Neural progenitor cell (in vitro differentiated cells): ENCODE data around the gene SEMA4D. TPM values are rescaled to one million over a fixed set of nuclear protein-coding genes. Genes with fewer than 3 reads are reported as not detected.

Experiments
- DNase-seq: peaks from one replicate; pipeline ENCODE4 v3.0.0-alpha.2; 2016; ENCODE audit warnings: low spot score
- H2AFZ ChIP-seq: fragments of 200-600 bp; sonication (generic); replicated peaks from 2 replicates; pipeline ENCODE4 v1.6.1; 2016; ENCODE audit warnings: antibody characterized with exemption
- H3F3A ChIP-seq: fragments of 200-600 bp; sonication (generic); 2 replicates; pipeline ENCODE4 v1.6.1; 2016; ENCODE audit warnings: antibody characterized with exemption, low read depth
- H3K27ac ChIP-seq: fragments of 200-600 bp; sonication (generic); 2 replicates; pipeline ENCODE4 v1.5.1; 2016; ENCODE audit warnings: mild to moderate bottlenecking
- H3K27me3 ChIP-seq: fragments of 200-600 bp; sonication (generic); 2 replicates; pipeline ENCODE4 v1.6.1; 2016; ENCODE audit warnings: mild to moderate bottlenecking, moderate library complexity
- H3K36me3 ChIP-seq: fragments of 200-600 bp; sonication (generic); 2 replicates; pipeline ENCODE4 v1.5.1; 2016
- H3K4me1 ChIP-seq: fragments of 200-600 bp; sonication (generic); 2 replicates; pipeline ENCODE4 v1.6.1; 2016; ENCODE audit warnings: mixed run types
- H3K4me2 ChIP-seq: fragments of 200-600 bp; sonication (generic); 2 replicates; pipeline ENCODE4 v1.6.1; 2016
- H3K4me3 ChIP-seq: fragments of 200-600 bp; sonication (generic); 2 replicates; pipeline ENCODE4 v1.5.1; 2016
- H3K79me2 ChIP-seq: fragments of 200-600 bp; sonication (generic); 2 replicates; pipeline ENCODE4 v1.6.1; 2016; ENCODE audit warnings: low read depth
- H3K9ac ChIP-seq: fragments of 200-600 bp; sonication (generic); 2 replicates; pipeline ENCODE4 v1.6.1; 2016
- H3K9me3 ChIP-seq: fragments of 200-600 bp; sonication (generic); 2 replicates; pipeline ENCODE4 v1.5.1; 2016; ENCODE audit warnings: low read depth
- H4K20me1 ChIP-seq: fragments of 200-600 bp; sonication (generic); 2 replicates; pipeline ENCODE4 v1.6.1; 2016; ENCODE audit warnings: low read depth
- H3K27ac Mint-ChIP-seq: 3 replicates; pipeline ENCODE4 v1.8.0; 2021; ENCODE audit warnings: mixed read lengths
- H3K27me3 Mint-ChIP-seq: 2 replicates; pipeline ENCODE4 v1.8.0; 2022; ENCODE audit warnings: low read depth, mild to moderate bottlenecking, inconsistent platforms, moderate library complexity, mixed read lengths; ENCODE audit not compliant: insufficient read depth
- H3K36me3 Mint-ChIP-seq: 3 replicates; pipeline ENCODE4 v1.8.0; 2021; ENCODE audit warnings: mixed read lengths
- H3K4me1 Mint-ChIP-seq: 3 replicates; pipeline ENCODE4 v1.8.0; 2021; ENCODE audit warnings: mixed read lengths
- H3K4me3 Mint-ChIP-seq: 3 replicates; pipeline ENCODE4 v1.8.0; 2021; ENCODE audit warnings: mild to moderate bottlenecking, moderate library complexity, mixed read lengths
- H3K9me3 Mint-ChIP-seq: 3 replicates; pipeline ENCODE4 v1.8.0; 2020; ENCODE audit warnings: mixed read lengths
- EZH2 ChIP-seq: fragments of 200-600 bp; sonication (generic); IDR thresholded peaks from 2 replicates; pipeline ENCODE4 v1.6.1; 2017; ENCODE audit warnings: antibody characterized with exemption, mild to moderate bottlenecking, moderate library complexity
- EZH2phosphoT487 ChIP-seq: fragments of 200-600 bp; sonication (generic); IDR thresholded peaks from 2 replicates; pipeline ENCODE4 v1.6.1; 2017; ENCODE audit warnings: antibody characterized with exemption
- total RNA-seq: library from RNA; depleted of rRNA; stranded (reverse); fragments of >200 nt; gene quantifications from 2 replicates; pipeline ENCODE4 v1.2.3, GENCODE V29; 2015; ENCODE audit warnings: low replicate concordance
- TF ChIP-seq, protein P1 (sequence below): fragments of 200-600 bp; sonication (generic); IDR thresholded peaks from 2 replicates; pipeline ENCODE4 v1.5.1; 2017; ENCODE audit warnings: antibody characterized with exemption, mild to moderate bottlenecking

The SEMA4D gene
- total RNA-seq, 1 donor from 2014 or later = 19.1 TPM

- Histone ChIP-seq H4K20me1 (no peaks in the 10 kb centered on the region), H3K4me1 (no peaks in the 10 kb centered on the region), H3K79me2 (no peaks in the 10 kb centered on the region), H3K36me3 (no peaks in the 10 kb centered on the region), H3K4me3 (no peak overlapping the region), H2AFZ (no peak overlapping the region), H3K4me2 (no peak overlapping the region), H3K9ac (no peak overlapping the region), H3K9me3 (no peaks in the 10 kb centered on the region), H3F3A (no peaks in the 10 kb centered on the region), H3K27ac (no peak overlapping the region), H3K27me3 (no peaks in the 10 kb centered on the region)
- Mint-ChIP-seq H3K27ac (no peak overlapping the region), H3K9me3 (no peaks in the 10 kb centered on the region), H3K36me3 (peaks cover 3% of the 10 kb centered on the region), H3K4me3 (no peak overlapping the region), H3K4me1 (no peaks in the 10 kb centered on the region), H3K27me3 (no peaks in the 10 kb centered on the region)
- DNase-seq = no peak
- no peak for TF ChIP-seq EZH2phosphoT487
- TF ChIP-seq EZH2 = no peak
- TF ChIP-seq, protein P1, sequence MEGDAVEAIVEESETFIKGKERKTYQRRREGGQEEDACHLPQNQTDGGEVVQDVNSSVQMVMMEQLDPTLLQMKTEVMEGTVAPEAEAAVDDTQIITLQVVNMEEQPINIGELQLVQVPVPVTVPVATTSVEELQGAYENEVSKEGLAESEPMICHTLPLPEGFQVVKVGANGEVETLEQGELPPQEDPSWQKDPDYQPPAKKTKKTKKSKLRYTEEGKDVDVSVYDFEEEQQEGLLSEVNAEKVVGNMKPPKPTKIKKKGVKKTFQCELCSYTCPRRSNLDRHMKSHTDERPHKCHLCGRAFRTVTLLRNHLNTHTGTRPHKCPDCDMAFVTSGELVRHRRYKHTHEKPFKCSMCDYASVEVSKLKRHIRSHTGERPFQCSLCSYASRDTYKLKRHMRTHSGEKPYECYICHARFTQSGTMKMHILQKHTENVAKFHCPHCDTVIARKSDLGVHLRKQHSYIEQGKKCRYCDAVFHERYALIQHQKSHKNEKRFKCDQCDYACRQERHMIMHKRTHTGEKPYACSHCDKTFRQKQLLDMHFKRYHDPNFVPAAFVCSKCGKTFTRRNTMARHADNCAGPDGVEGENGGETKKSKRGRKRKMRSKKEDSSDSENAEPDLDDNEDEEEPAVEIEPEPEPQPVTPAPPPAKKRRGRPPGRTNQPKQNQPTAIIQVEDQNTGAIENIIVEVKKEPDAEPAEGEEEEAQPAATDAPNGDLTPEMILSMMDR = no peak
These were observed 130.6 kb downstream of the SEMA4D start for GRCh38 chr9:89367281-89367680.

DNA sequence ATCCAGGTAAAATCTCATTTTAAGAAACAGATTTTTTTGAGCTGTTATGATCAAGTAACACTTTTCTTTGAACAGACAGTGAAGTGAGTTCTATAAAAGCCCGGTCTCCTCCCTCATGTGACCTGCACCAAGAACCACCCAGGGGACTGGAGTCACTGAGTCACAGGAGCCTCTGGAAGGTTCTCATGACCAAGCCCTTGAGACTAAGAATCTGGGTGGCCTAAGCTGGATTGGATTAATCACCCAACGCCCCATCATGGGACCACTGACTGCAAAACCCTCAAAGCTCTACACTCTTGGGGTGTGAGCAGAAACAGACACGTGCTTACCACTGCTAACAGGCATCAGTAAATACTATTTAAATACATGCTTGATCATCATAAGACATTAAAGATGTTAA is 131.2 kb downstream of the SEMA4D start:
- Mint-ChIP-seq H3K27ac (no peak overlapping the region), H3K36me3 (peaks cover 4% of the 10 kb centered on the region), H3K9me3 (no peaks in the 10 kb centered on the region), H3K4me3 (no peak overlapping the region), H3K27me3 (no peaks in the 10 kb centered on the region), H3K4me1 (no peaks in the 10 kb centered on the region)
- Histone ChIP-seq H3K9ac (no peak overlapping the region), H3K9me3 (no peaks in the 10 kb centered on the region), H3K4me2 (no peak overlapping the region), H3K4me1 (no peaks in the 10 kb centered on the region), H3K27ac (no peak overlapping the region), H3K4me3 (no peak overlapping the region), H3F3A (no peaks in the 10 kb centered on the region), H3K27me3 (no peaks in the 10 kb centered on the region), H3K79me2 (no peaks in the 10 kb centered on the region), H2AFZ (no peak overlapping the region), H4K20me1 (no peaks in the 10 kb centered on the region), H3K36me3 (no peaks in the 10 kb centered on the region)
- DNase-seq = no peak
- TF ChIP-seq EZH2 (no peak), EZH2phosphoT487 (no peak)
- TF ChIP-seq, protein P1 = no peak

- Histone ChIP-seq H4K20me1 (peaks cover under 1% of the 10 kb centered on the region), H3K4me1 (peaks cover 2% of the 10 kb centered on the region), H3K4me3 (no peak overlapping the region), H2AFZ (no peak overlapping the region), H3K27me3 (no peaks in the 10 kb centered on the region), H3K27ac (no peak overlapping the region), H3K9me3 (no peaks in the 10 kb centered on the region), H3K4me2 (no peak overlapping the region), H3K9ac (no peak overlapping the region), H3K79me2 (no peaks in the 10 kb centered on the region), H3F3A (peaks cover under 1% of the 10 kb centered on the region), H3K36me3 (no peaks in the 10 kb centered on the region)
- H3K27ac Mint-ChIP-seq = no peak overlapping the region
- H3K4me3 Mint-ChIP-seq = no peak overlapping the region
- no peaks in the 10 kb centered on the region for H3K9me3 Mint-ChIP-seq
- TF ChIP-seq, protein P1 = no peak
- TF ChIP-seq EZH2 (no peak), EZH2phosphoT487 (no peak)
- no peaks in the 10 kb centered on the region for H3K27me3 Mint-ChIP-seq
- peaks cover 9% of the 10 kb centered on the region for H3K4me1 Mint-ChIP-seq
- no peak for DNase-seq
- peaks cover 16% of the 10 kb centered on the region for H3K36me3 Mint-ChIP-seq
These were observed 132.4 kb downstream of the SEMA4D start for GRCh38 chr9:89365532-89365912.
